Measurements from ENCODE around the gene GALNS. TPM values are rescaled to one million over a fixed set of nuclear protein-coding genes. Genes with fewer than 3 reads are reported as not detected.

The GALNS gene
- total and polyA plus RNA-seq, 2 of the 13 experiments (the other 11 are each of a cell fraction or from before 2014, with no cell fraction given), result 9.2 to 9.8 TPM

- TF ChIP-seq PBX2 (CRISPR knock-in tag; IDR thresholded peaks at IDR 0.05) (no peak), RARA (CRISPR knock-in tag; IDR thresholded peaks at IDR 0.05) (no peak), ZBTB7A (CRISPR knock-in tag; IDR thresholded peaks at IDR 0.05) (0 out of 2 replicates have a peak, but pooled peaks have one; percentile 19), ARNT2 (CRISPR knock-in tag; IDR thresholded peaks at IDR 0.05; ENCODE audit: low read depth) (no peak), TCF12 (IDR thresholded peaks at IDR 0.05) (no peak), TCF12 (CRISPR knock-in tag; IDR thresholded peaks at IDR 0.05) (0 out of 2 replicates have a peak, but pooled peaks have one; percentile 50), ZNF709 (CRISPR knock-in tag; IDR thresholded peaks at IDR 0.05) (no peak), ZBTB38 (CRISPR knock-in tag; IDR thresholded peaks at IDR 0.05) (peak; percentile 67; the same call in 1 of the 2 replicates), REXO4 (CRISPR knock-in tag; IDR thresholded peaks at IDR 0.05; ENCODE audit: borderline replicate concordance) (no peak), NONO (IDR thresholded peaks at IDR 0.05) (no peak), NONO (CRISPR knock-in tag; conservative IDR thresholded peaks at IDR 0.05) (no peak), MEIS2 (CRISPR knock-in tag; IDR thresholded peaks at IDR 0.05) (peak; percentile 60; the same call in 1 of the 2 replicates), NFKBIZ (CRISPR knock-in tag; IDR thresholded peaks at IDR 0.05) (no peak), ZFYVE20 (CRISPR knock-in tag; IDR thresholded peaks at IDR 0.05; ENCODE audit: borderline replicate concordance, low read depth) (no peak), ZNF781 (CRISPR knock-in tag; IDR thresholded peaks at IDR 0.05; ENCODE audit: borderline replicate concordance, not compliant biosample characterization) (no peak), NKX3-1 (CRISPR knock-in tag; IDR thresholded peaks at IDR 0.05) (no peak), TCF7 (IDR thresholded peaks at IDR 0.05; ENCODE audit: low read depth) (no peak), ZNF576 (CRISPR knock-in tag; IDR thresholded peaks at IDR 0.05) (no peak), ZC3H4 (CRISPR knock-in tag; IDR thresholded peaks at IDR 0.05; ENCODE audit: borderline replicate concordance) (no peak), ZNF580 (CRISPR knock-in tag; IDR thresholded peaks at IDR 0.05; ENCODE audit: borderline replicate concordance, low read depth) (no peak), KDM4B (CRISPR knock-in tag; IDR thresholded peaks at IDR 0.05) (no peak)
- TF ChIP-seq, protein P1, sequence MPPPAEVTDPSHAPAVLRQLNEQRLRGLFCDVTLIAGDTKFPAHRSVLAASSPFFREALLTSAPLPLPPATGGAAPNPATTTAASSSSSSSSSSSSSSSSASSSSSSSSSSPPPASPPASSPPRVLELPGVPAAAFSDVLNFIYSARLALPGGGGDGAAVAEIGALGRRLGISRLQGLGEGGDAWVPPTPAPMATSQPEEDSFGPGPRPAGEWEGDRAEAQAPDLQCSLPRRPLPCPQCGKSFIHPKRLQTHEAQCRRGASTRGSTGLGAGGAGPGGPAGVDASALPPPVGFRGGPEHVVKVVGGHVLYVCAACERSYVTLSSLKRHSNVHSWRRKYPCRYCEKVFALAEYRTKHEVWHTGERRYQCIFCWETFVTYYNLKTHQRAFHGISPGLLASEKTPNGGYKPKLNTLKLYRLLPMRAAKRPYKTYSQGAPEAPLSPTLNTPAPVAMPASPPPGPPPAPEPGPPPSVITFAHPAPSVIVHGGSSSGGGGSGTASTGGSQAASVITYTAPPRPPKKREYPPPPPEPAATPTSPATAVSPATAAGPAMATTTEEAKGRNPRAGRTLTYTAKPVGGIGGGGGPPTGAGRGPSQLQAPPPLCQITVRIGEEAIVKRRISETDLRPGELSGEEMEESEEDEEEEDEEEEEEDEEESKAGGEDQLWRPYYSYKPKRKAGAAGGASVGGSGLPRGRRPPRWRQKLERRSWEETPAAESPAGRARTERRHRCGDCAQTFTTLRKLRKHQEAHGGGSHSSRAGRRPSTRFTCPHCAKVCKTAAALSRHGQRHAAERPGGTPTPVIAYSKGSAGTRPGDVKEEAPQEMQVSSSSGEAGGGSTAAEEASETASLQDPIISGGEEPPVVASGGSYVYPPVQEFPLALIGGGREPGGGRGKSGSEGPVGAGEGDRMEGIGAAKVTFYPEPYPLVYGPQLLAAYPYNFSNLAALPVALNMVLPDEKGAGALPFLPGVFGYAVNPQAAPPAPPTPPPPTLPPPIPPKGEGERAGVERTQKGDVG (CRISPR knock-in tag; IDR thresholded peaks at IDR 0.05; ENCODE audit: borderline replicate concordance), result no peak
- TF ChIP-seq, protein P2, sequence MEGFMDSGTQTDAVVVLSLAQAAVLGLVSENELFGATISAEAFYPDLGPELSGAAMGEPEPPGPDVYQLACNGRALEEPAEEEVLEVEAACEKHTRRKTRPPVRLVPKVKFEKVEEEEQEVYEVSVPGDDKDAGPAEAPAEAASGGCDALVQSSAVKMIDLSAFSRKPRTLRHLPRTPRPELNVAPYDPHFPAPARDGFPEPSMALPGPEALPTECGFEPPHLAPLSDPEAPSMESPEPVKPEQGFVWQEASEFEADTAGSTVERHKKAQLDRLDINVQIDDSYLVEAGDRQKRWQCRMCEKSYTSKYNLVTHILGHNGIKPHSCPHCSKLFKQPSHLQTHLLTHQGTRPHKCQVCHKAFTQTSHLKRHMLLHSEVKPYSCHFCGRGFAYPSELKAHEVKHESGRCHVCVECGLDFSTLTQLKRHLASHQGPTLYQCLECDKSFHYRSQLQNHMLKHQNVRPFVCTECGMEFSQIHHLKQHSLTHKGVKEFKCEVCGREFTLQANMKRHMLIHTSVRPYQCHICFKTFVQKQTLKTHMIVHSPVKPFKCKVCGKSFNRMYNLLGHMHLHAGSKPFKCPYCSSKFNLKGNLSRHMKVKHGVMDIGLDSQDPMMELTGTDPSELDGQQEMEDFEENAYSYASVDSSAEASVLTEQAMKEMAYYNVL (CRISPR knock-in tag; IDR thresholded peaks at IDR 0.05; ENCODE audit: borderline replicate concordance), result no peak
Measured at GRCh38 chr16:88792668-88793250, 64.0 kb downstream of the GALNS start (continued).
